GM18951 (cell line): ENCODE measurements around the gene TMEM131L.
"Not testable (repeated sequence)": the region's sequence is repeated elsewhere in the genome, so short reads cannot be mapped to it uniquely, and the experiment has no call there.

Source experiments
- POLR2A ChIP-seq: IDR thresholded peaks from 4 replicates; pipeline ENCODE4 v1.6.1; 2011; ENCODE audit warnings: mild to moderate bottlenecking; ENCODE audit not compliant: insufficient read length, insufficient read depth; ENCODE audit errors: extremely low read depth
- in situ Hi-C: fragments of 300-500 bp; cut with MboI; formaldehyde crosslinking; loops from one replicate; pipeline ENCODE4 v1.12.0; 2022; ENCODE audit warnings: low sequenced_read_pairs, mixed read lengths, inconsistent platforms; ENCODE audit not compliant: unreplicated experiment

Gene TMEM131L

DNA sequence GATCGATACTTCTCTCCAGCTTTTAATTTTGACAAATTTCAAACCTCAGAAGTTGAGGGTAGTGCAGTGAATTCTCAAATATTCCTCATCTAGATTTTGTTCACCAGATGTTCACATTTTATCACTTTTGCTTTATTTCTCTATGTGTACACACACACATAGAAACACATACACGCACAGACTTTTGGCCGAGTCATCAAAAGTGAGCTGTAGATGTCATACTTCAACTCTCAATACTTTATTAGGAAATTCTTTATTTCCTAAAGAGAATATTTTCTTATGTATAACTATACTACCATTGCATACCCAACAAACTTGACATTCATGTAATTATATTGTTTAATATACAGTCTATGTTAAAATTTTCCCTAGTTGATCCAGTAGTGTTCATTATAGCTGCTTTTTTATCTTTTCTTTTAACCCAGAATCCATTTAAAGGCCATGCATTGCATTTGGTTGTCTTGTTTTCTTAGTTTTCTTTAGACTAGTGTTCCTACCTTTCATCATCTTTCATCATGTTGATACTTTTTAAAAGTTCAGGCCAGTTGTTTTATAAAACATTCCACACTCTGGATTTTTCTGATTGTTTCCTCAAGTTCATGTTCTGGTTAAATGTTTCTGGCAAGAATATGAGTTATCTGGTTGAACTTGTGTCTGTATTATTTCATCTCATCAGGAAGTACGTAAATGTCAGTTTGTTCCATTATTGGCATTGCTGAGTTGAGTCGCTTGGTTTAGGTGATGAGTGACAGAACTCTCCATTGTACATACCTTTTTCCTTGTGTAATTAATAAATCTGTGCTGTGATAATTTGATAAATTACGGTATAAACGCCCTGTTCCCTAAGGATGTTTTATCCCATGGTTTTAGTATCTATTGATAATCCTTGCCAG lies 123.8 kb downstream of the TMEM131L start:
- in situ Hi-C loops: no loop called here
- TF ChIP-seq POLR2A: no peak

GRCh38 chr4:153591441-153591840 lies 125.3 kb downstream of the TMEM131L start:
- no peak for TF ChIP-seq POLR2A
- in situ Hi-C loops: no loop called here

DNA sequence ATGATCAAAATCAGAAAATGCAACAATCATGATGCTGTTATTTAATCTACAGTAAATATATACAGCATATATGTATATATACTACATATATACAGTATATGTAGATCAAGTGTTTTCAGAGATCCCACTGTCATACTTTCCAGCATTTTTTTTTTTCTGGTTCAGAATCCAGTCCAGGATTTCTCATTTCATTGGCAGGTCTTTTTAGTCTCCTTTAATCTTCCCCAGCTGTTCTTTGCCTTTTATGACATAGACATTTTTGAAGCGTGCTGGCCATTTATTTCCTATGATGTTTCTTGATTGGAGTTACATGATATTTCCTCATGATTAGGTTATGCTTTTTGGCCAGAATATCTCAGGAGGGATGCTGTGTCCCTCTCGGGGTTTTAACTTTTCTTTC lies 125.9 kb downstream of the TMEM131L start:
- TF ChIP-seq POLR2A: no peak
- in situ Hi-C loops: no loop called here

GRCh38 chr4:153593161-153593560 lies 127.0 kb downstream of the TMEM131L start:
- in situ Hi-C loops: no loop called here
- no peak for TF ChIP-seq POLR2A

DNA sequence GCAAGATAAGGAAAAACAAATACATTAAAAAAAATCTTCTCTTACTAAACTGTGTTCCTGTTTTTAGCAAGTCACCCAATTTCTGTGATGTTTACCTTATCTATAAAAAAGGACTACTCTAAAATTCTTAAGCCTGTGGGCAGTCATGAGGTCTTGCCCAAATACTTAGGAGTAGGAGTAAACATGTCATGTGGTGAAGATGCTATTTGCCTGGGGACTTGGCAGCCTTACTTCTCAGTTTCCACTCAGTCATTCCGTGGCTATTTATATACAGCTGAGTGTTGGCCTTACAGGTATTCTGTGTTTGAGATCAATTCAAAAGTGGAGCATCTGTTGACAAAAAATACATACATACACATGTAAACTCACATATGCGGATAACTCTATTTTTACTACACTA lies 128.1 kb downstream of the TMEM131L start:
- in situ Hi-C loops: no loop called here
- no peak for TF ChIP-seq POLR2A

DNA sequence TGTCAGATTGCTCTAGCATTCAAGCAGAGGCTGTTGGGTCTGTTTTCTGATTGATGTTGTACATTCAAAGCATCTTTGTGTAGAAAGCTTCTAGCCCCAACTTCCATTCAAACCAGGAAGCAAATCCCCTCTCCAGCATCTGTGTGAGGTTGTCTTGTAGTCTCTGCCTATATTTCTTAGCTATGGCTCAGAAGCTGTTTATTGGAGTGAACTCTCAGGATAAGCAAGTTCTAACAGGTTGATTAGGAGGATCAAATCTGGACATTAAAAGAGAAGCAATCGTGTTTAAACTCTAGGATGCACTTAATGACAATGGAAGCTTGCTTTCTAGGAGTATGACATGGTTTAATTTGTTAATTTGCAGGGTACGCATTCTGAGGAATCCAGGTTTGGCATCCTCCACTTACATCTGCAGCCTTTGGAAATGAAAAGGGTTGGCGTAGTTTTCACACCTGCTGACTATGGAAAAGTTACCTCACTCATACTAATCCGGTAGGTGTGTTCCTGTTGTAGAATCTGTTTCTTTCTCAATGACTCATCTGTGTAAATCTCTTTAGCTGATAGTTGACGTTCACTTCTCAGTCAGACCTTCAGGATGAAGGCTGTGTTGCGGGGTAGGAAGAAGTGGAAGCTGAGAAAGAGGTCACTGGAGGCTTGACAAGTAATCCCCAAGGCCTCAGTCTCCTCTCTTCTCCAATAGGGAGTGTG lies 129.9 kb downstream of the TMEM131L start:
- TF ChIP-seq POLR2A: no peak

DNA sequence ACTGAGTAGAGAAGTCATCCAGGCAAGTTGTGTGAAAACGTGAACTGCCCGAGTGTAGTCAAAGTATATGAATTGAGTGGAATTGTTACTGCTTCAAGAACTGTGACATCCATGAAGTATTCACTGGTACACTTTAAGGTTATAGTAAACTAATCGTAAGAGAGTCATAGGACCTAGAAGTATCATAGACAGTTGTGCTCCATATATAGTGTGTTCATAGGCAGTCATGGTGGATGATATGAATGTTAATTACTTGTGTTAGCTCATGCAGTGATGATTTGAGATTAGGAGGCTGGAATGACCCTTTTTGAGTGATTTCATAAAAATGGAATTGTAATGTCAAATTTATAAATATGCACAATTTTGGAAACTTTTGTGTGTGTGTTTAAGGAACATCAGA lies 136.6 kb downstream of the TMEM131L start:
- no peak for TF ChIP-seq POLR2A
- in situ Hi-C loops: no loop called here

More for the DNA sequence above, 129.9 kb downstream of the TMEM131L start:
- in situ Hi-C loops: no loop called here

DNA sequence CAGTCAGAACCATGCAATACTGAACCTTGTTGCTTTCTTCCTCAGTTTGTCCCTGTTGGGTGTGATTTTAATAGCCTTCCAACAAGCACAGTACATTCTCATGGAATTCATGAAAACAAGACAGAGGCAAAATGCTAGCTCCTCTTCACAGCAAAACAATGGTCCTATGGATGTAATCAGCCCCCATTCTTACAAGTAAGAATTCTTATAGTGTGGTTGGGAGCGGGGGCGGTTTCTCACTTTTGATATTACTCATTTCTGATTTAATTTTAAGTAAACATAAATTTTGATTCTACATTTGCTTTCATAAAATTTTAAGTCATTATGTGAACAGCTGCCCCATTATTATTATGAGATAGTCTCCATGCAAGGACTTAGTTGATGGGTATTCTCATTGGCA lies 137.1 kb downstream of the TMEM131L start:
- in situ Hi-C loops: no loop called here
- TF ChIP-seq POLR2A: no peak

- no peak for TF ChIP-seq POLR2A
- in situ Hi-C loops: no loop called here
These were observed 137.7 kb downstream of the TMEM131L start for GRCh38 chr4:153603835-153604234.

GRCh38 chr4:153609070-153609469 lies 142.9 kb downstream of the TMEM131L start:
- in situ Hi-C loops: not testable (repeated sequence)
- TF ChIP-seq POLR2A: peak; percentile 10

GRCh38 chr4:153610623-153611376 lies 144.6 kb downstream of the TMEM131L start:
- in situ Hi-C loops: no loop called here
- no peak for TF ChIP-seq POLR2A

DNA sequence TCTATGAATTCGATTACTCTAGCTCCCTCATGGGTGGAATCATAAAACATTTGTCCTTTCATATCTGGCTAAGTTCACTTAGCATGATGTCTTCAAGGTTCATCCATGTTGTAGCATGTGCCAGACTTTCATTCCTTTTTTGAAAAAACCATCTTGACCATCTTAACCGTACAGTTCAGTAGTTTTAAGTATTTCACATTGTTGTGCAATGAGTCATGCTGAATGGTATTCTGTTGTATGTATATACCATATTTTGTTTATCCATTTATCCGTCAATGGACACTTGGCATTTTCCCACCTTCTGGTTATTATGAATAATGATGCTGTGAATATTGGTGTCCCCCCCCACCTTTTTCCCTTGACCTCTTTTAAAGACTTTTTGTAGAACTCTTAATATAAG lies 145.5 kb downstream of the TMEM131L start:
- in situ Hi-C loops: no loop called here
- TF ChIP-seq POLR2A: no peak

DNA sequence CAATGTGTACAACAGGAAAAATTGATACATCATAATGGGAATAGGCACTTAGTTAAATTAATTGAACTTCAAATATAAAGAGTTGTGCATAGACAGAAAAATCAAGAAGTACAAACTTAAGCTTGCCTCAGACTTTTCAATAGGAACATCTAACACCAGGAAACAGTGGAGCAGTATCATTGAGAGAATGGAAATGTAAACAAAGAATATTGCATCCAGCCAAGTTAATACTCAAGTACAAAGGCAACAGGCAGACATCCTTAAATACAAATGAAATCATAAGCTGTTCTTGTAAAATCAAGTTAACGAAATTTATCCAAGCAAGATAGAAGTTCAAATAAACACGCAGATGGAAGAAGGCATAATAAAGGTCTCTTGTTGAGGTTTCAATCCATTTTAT lies 146.7 kb downstream of the TMEM131L start:
- in situ Hi-C loops: no loop called here
- no peak for TF ChIP-seq POLR2A

DNA sequence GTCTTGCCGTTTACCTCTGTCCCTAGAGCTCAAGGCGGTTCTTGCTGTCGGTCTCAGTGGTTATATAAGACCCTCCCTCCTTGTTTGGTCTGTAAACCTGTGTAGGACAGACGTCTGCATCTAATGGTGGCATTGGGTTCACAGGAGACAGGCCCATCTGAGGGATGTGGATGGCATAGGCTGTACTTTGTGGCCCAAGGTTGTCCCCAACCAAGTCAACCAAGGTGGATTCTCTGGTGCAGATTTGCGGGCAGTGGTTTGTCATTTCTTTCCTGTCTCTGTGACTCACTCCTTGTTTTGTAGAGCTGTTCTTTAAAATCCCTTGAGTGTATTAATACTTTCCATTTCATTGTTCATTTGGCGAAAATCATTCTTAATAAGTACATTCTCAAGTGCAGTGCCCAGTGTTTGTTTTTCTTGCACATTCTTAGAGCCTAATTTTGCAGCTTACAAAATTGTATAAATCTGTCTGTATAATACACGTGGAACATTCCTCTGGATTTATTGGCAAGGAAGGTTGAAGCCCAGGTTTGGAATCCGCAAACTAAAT lies 149.9 kb downstream of the TMEM131L start:
- TF ChIP-seq POLR2A: no peak
- in situ Hi-C loops: no loop called here
